ENCODE measurements around the gene OR52K2. TPM values are rescaled to one million over a fixed set of nuclear protein-coding genes. Genes with fewer than 3 reads are reported as not detected.

OR52K2 gene
- total and polyA plus RNA-seq, 2 donors (not counting 1 experiment from before 2014, with no cell fraction given) = not detected

- no peak overlapping the region for H3K4me2 ChIP-seq (ENCODE audit: extremely low read depth, insufficient read depth, low read length)
- no peaks in the 10 kb centered on the region for H4K20me1 ChIP-seq (ENCODE audit: control insufficient read depth, extremely low read depth, insufficient read depth, low read length)
- DNase-seq (ENCODE audit: low read depth in 2 of 2) = no peak
- no peaks in the 10 kb centered on the region for H3K36me3 ChIP-seq (ENCODE audit: control insufficient read depth, insufficient read depth, low read length)
- H3K27me3 ChIP-seq (ENCODE audit: control insufficient read depth, insufficient read depth, low read length) = no peaks in the 10 kb centered on the region
- no peak overlapping the region for H3K9ac ChIP-seq (ENCODE audit: insufficient read depth, low read length)
- H3K4me1 ChIP-seq (ENCODE audit: control insufficient read depth, extremely low read depth, insufficient read depth, low read length) = no peaks in the 10 kb centered on the region
- no peak for TF ChIP-seq CTCF (conservative IDR thresholded peaks at IDR 0.05 in 1 of 2, IDR thresholded peaks at IDR 0.05 in 1 of 2; ENCODE audit: low read depth in 1 of 2, low read length in 2 of 2)
- no peak for TF ChIP-seq EZH2 (IDR thresholded peaks at IDR 0.05; ENCODE audit: low read length, missing control alignments)
- H3K79me2 ChIP-seq (ENCODE audit: control insufficient read depth, insufficient read depth, low read length) = no peaks in the 10 kb centered on the region
- no peak overlapping the region for H3K27ac ChIP-seq (ENCODE audit: insufficient read depth, low read length)
- H3K4me3 ChIP-seq (replicated peaks in 1 of 4; ENCODE audit: control extremely low read depth in 1 of 4, insufficient read depth in 1 of 4, low read depth in 3 of 4, low read length in 4 of 4) = no peak overlapping the region
- H2AFZ ChIP-seq (ENCODE audit: low read length) = no peak overlapping the region
- no peaks in the 10 kb centered on the region for H3K9me3 ChIP-seq (ENCODE audit: control insufficient read depth, insufficient read depth, low read depth, low read length)
Measured at GRCh38 chr11:4466871-4467442, 17.9 kb downstream of the OR52K2 start.

GRCh38 chr11:4467811-4468606 is 18.9 kb downstream of the OR52K2 start:
- TF ChIP-seq EZH2 (IDR thresholded peaks at IDR 0.05; ENCODE audit: low read length, missing control alignments) (no peak), CTCF (conservative IDR thresholded peaks at IDR 0.05 in 1 of 2, IDR thresholded peaks at IDR 0.05 in 1 of 2; ENCODE audit: low read depth in 1 of 2, low read length in 2 of 2) (no peak)
- no peak for DNase-seq (ENCODE audit: low read depth in 2 of 2)
- Histone ChIP-seq H3K27me3 (ENCODE audit: control insufficient read depth, insufficient read depth, low read length) (no peaks in the 10 kb centered on the region), H4K20me1 (ENCODE audit: control insufficient read depth, extremely low read depth, insufficient read depth, low read length) (no peaks in the 10 kb centered on the region), H3K4me1 (ENCODE audit: control insufficient read depth, extremely low read depth, insufficient read depth, low read length) (no peaks in the 10 kb centered on the region), H3K9ac (ENCODE audit: insufficient read depth, low read length) (no peak overlapping the region), H3K79me2 (ENCODE audit: control insufficient read depth, insufficient read depth, low read length) (no peaks in the 10 kb centered on the region), H3K27ac (ENCODE audit: insufficient read depth, low read length) (no peak overlapping the region), H2AFZ (ENCODE audit: low read length) (no peak overlapping the region), H3K9me3 (ENCODE audit: control insufficient read depth, insufficient read depth, low read depth, low read length) (no peaks in the 10 kb centered on the region), H3K4me3 (replicated peaks in 1 of 4; ENCODE audit: control extremely low read depth in 1 of 4, insufficient read depth in 1 of 4, low read depth in 3 of 4, low read length in 4 of 4) (no peak overlapping the region), H3K4me2 (ENCODE audit: extremely low read depth, insufficient read depth, low read length) (no peak overlapping the region), H3K36me3 (ENCODE audit: control insufficient read depth, insufficient read depth, low read length) (no peaks in the 10 kb centered on the region)

- no peaks in the 10 kb centered on the region for H3K9me3 ChIP-seq (ENCODE audit: control insufficient read depth, insufficient read depth, low read depth, low read length)
- H3K4me3 ChIP-seq (replicated peaks in 1 of 4; ENCODE audit: control extremely low read depth in 1 of 4, insufficient read depth in 1 of 4, low read depth in 3 of 4, low read length in 4 of 4) = no peak overlapping the region
- H3K27me3 ChIP-seq (ENCODE audit: control insufficient read depth, insufficient read depth, low read length) = no peaks in the 10 kb centered on the region
- TF ChIP-seq CTCF (conservative IDR thresholded peaks at IDR 0.05 in 1 of 2, IDR thresholded peaks at IDR 0.05 in 1 of 2; ENCODE audit: low read depth in 1 of 2, low read length in 2 of 2) (no peak), EZH2 (IDR thresholded peaks at IDR 0.05; ENCODE audit: low read length, missing control alignments) (no peak)
- no peak overlapping the region for H3K4me2 ChIP-seq (ENCODE audit: extremely low read depth, insufficient read depth, low read length)
- H3K27ac ChIP-seq (ENCODE audit: insufficient read depth, low read length) = no peak overlapping the region
- no peaks in the 10 kb centered on the region for H3K36me3 ChIP-seq (ENCODE audit: control insufficient read depth, insufficient read depth, low read length)
- H4K20me1 ChIP-seq (ENCODE audit: control insufficient read depth, extremely low read depth, insufficient read depth, low read length) = no peaks in the 10 kb centered on the region
- H2AFZ ChIP-seq (ENCODE audit: low read length) = no peak overlapping the region
- no peaks in the 10 kb centered on the region for H3K79me2 ChIP-seq (ENCODE audit: control insufficient read depth, insufficient read depth, low read length)
- no peak overlapping the region for H3K9ac ChIP-seq (ENCODE audit: insufficient read depth, low read length)
- H3K4me1 ChIP-seq (ENCODE audit: control insufficient read depth, extremely low read depth, insufficient read depth, low read length) = no peaks in the 10 kb centered on the region
- no peak for DNase-seq (ENCODE audit: low read depth in 2 of 2)
Measured at GRCh38 chr11:4479644-4480043, 30.5 kb downstream of the OR52K2 start.

All from fibroblast of lung (primary cell).